GM12891 (cell line): ENCODE measurements around the gene DCP1A.

Experiments used
- POLR2A ChIP-seq: IDR thresholded peaks from 2 replicates; pipeline ENCODE4 v1.6.1; 2011; ENCODE audit warnings: low read depth, low read length, control low read depth
- POLR2AphosphoS5 ChIP-seq: IDR thresholded peaks from 2 replicates; pipeline ENCODE4 v1.6.1; 2011; ENCODE audit warnings: low read depth, low read length, control low read depth
- TAF1 ChIP-seq: IDR thresholded peaks from 2 replicates; pipeline ENCODE4 v1.6.1; 2011; ENCODE audit warnings: low read depth, low read length, control low read depth

- TF ChIP-seq POLR2A (no peak), POLR2AphosphoS5 (no peak), TAF1 (no peak)
Observed at GRCh38 chr3:53379898-53380297, 32.6 kb upstream of the DCP1A start.
